ENCODE measurements around the gene JAM2.
"Not testable (repeated sequence)": the region's sequence is repeated elsewhere in the genome, so short reads cannot be mapped to it uniquely, and the experiment has no call there.

Gene JAM2

DNA sequence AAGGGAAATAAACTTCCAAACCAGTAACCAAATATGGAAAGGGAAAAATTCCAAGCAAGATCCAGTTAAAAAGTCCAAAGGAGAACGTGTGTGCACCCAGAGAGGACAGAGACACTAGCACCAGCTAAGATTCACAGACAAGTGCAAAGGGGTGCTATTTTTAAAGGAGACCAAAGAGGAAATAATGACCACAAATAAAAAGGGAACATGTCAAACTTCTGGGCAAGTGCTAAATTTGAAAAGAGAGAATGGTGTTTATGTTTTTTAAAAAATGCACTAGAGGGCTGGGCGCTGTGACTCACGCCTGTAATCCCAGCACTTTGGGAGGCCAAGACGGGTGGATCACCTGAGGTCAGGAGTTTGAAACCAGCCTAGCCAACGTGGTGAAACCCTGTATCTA lies 8.6 kb downstream of the JAM2 start:
- DNase-seq, result no peak

- no peak for DNase-seq
Observed at GRCh38 chr21:25649146-25649545, 10.1 kb downstream of the JAM2 start.

DNA sequence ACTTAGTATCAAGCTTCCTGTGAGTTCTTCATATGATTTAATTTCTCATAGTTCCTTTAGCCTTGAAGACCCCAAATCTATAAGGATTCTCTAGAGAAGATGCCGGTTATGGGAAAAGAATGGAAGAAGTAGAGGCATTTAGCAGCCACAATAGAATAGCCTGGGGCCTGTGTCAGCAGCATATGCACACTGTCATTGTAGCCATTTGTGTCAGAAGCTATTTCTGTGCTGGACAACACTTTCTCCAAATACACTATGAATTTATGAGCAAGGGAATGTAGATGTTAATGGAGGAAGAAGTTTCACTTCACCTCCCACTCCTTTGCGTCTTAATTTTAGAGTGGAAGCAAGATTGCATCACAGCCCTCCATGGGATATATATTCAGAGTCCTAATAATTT lies 17.4 kb downstream of the JAM2 start:
- DNase-seq, result no peak

DNA sequence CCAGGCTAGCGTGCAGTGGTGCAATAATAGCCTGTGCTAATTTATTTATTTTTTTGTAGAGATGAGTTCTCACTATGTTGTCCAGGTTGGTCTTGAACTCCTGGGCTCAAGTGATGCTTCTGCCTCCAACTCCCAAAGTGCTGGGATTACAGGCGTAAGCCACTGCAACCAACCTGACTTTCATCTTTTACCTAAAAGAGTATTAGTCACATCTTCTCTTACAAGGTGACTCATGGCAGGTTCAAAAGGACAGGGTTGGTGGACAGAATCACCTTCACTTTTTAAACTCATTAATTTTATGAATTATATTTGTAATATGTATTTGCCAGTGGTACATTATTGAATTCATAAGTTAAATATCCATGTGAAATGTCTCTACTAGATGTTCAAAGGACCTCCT lies 18.1 kb downstream of the JAM2 start:
- no peak for DNase-seq

DNA sequence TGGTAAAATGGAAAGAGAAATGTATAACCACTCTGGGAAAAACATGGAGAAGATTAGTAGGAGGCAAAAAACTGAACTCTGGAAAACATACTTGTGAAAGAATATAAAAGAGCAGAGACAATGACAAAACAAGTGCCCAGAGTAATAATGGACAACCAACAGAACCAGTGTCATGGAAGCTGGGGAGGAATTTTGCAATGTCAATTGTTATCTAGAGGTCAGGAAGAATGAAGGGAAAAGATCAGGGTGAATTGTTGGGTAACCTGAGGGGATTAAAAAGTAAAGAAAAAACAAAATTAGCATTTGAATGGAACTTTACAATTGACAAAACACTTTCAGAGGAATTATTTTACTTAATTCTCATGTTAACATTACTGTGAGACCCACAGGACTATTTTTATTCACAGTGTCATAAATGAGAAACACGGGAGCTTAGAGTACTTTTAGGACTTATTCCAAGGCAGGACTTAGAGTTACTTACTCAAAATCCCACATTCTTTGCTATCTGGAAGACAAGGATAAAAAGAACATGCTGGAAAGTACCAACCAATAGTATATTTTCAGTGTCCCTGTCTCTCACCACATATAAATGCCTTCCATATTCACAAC lies 19.5 kb downstream of the JAM2 start:
- no peak for DNase-seq

GRCh38 chr21:25660233-25660632 lies 21.2 kb downstream of the JAM2 start:
- DNase-seq, result no peak

GRCh38 chr21:25664491-25664931 lies 25.5 kb downstream of the JAM2 start:
- DNase-seq, result no peak

DNA sequence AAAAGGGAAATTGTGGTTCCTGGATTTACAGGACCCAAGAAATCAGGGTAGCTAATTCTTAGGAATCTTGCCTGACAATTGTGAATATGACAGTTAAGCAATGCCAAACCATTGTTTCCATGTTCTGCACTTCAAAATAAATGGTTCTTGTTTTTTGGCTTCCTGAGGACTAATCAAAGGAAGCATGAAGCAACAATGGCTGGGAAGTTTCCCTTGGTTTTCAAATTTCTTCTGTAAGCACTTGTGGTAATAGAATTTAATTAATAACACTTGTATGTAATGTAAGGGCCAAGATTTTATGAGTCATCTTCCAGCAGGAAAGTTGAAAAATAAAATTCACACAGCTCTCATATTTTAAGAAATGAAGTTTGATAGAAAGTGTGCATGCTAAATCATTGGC lies 31.7 kb downstream of the JAM2 start:
- no peak for DNase-seq

DNA sequence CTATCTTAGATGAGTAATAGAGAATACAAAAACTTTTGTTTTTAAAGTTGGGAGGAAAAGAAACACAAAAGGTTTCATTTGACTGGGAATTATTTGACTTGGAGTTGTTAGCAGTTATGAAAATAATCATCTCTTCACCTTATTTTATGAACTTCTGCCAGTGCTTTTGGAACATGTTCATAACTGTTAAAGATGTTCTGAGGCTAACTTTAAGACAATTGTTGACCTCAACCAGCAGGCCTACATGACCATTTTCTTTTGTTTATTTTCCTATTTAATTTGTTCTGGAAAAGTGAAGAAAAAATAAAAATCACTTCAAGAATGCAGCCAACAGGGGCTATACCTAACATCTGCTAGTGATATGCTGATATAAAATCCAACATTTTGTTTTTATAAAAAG lies 37.4 kb downstream of the JAM2 start:
- DNase-seq, result no peak

DNA sequence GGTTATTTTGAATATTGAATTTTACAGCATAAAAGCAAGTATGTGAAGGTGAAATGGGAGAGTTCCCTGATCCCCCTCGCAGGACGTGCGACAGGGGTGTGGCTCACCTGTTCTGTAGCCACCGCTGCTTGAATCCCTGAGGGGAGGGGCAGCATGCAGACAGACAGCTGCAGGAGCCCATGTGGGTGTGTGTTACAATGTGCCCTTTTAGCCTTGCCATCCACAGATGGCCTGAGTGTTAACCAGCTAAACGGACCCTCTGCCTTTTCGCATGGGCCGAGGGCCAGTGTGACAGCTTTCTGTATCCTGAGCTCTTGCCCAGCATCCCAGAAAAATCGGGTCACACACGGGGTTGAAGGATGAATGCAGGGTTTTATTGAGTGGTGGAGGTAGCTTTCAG lies 43.3 kb downstream of the JAM2 start:
- DNase-seq, result no peak

DNA sequence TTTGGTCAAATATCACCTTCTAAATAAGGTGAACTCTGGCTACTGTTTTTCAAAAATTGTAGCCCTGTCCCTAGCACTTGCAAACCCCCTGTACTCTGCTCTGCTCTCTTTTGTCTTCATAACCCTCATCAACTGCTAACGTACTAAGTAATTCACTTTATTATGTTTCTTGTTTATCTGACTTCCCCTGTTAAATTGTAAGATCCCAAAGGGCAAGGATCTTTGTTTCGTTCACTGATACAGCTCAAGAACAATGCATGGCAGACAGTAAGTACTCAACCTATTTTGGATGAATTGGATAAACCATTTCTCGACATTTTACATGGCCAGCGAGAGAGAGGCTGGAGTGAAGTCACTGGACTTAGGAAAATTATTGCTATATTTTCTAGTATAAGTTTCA lies 48.7 kb downstream of the JAM2 start:
- DNase-seq, result no peak

- no peak for DNase-seq
Observed at GRCh38 chr21:25688275-25689155, 49.5 kb downstream of the JAM2 start.

DNA sequence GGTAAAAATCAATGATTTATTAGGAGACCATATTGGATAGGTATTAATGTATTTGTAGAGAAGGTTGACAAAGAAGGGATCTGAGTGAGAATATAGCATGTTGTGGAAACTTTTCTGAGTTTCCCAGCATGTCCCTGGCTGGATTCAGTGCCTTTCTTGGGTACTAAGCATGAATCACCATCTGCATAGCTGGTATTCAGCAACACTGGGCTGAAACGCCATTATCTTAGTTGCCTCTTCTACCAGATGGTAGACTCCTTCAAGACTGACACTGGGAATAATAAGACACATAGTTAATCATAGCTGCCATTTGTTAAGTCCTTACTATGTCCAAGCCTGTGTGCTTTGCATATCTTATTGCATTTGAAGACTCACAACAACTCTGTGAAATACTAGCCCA lies 50.2 kb downstream of the JAM2 start:
- no peak for DNase-seq

DNA sequence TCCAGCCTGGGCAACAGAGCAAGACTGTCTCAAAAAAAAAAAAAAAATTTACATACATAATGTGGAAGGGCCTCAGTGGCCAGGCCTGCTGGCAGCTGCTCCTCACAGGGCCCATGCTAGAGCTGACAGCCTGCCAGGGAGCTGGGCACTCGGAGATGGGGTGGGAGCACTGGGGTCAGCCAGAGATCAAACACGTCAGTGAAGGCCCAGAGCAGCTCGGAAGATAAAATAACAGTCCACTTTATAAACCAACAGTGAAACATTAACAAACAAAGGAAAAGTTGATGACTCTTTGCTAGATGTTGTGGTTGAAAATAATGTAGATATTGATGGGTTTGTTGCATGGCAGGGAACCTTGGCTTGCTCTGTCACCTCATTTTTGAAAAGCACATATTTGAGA lies 52.9 kb downstream of the JAM2 start:
- no peak for DNase-seq

DNA sequence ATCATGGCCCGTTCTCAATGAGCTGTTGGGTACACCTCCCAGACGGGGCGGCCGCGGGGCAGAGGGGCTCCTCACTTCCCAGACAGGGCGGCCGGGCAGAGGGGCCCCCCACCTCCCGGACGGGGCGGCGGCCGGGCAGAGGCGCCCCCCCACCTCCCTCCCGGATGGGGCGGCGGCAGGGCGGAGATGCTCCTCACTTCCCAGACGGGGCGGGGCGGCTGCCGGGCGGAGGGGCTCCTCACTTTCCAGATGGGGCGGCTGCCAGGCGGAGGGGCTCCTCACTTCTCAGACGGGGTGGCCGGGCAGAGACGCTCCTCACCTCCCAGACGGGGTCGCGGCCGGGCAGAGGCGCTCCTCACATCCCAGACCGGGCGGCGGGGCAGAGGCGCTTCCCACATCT lies 56.4 kb downstream of the JAM2 start:
- DNase-seq, result not testable (repeated sequence)

DNA sequence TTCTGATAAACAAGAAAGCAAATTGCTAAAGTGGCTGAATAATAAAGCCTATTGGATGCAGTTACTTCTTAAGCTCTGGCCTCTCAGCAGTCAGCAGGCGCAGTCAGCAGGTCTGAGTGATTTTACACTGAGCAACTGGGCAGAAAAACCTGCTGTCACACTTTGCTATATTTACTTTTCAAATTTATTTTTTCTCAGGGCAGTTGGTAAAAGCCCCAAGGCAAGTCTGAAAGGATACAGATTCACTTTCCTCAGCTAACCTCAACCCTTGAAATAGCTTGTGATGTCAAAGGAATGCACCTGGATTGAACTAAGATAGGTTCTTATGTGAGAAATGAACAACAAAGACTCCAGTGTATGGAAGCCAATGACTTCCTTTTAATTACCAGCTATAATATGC lies 61.7 kb downstream of the JAM2 start:
- DNase-seq, result no peak

DNA sequence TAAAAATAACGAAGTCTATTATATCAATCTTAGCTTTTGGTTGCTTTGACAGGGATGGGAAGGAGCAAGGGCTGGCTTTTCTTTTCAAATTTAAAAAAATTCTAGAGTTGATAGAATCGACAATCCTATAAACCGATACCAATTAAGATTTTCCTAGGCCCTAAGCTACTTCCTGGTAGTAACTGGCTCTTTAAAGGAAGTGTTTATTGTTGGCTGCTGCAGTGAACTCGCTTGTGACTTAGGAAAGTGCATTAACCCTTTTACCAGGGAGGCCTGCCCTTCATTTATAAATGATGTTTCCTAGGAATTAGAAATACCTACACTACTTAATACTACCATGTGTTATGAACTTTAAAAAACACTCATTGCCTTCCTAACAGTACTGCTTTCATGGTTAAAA lies 62.5 kb downstream of the JAM2 start:
- no peak for DNase-seq

DNA sequence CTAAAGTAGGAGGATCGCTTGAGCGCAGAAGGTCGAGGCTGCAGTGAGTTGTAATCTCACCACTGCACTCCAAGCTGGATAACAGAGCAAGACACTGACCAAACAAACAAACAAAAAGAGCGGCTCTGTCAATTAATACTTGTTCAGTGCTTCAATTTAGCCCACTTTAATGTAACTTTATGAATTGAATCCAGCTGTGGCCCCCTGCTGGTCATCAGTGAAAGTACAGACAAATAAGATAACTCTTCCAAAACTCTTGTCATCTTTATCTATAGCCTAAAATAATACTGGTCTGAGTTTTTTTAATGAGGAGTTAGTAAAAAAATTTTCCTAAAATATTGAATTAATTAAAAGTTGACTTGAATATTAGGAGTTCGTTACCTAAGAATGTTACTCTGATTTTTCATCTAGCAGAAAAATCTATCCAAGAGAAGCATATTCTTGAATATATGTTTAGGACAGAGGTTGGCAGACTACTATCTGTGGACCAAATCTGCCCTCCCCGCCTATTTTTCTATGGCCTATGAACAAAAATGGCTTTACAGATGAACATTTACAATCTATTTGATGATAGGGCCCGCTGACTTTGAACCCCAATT lies 69.5 kb downstream of the JAM2 start:
- peak; percentile 14 for DNase-seq

DNA sequence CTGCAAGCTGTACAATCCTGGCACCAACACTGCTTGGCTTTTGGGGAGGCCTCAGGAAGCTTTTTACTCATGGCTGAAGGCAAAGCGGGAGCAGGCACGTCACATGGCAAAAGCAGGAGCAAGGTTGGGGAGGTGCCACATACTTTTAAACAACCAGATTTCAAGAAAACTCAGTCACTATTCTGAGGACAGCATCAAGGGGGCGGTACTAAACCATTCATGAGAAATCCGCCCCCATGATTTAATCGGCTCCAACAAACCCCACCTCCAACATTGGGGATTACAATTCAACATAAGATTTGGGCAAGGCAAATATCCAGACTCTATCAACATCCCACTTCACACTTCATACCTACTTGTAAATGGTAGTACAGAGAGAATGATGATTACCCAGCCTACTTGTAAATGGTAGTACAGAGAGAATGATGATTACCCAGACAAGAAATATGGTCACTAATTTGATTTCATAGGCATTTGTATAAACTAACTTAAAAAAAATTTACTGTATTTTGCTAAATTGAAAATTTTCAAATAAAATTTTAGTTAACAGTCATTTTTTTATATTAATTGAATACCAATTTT lies 70.7 kb downstream of the JAM2 start:
- DNase-seq, result no peak

- DNase-seq, result no peak
Observed at GRCh38 chr21:25710550-25710949, 71.5 kb downstream of the JAM2 start.

- not testable (repeated sequence) for DNase-seq
Observed at GRCh38 chr21:25714066-25714465, 75.0 kb downstream of the JAM2 start.

- no peak for DNase-seq
Observed at GRCh38 chr21:25717491-25718147, 78.6 kb downstream of the JAM2 start.

DNA sequence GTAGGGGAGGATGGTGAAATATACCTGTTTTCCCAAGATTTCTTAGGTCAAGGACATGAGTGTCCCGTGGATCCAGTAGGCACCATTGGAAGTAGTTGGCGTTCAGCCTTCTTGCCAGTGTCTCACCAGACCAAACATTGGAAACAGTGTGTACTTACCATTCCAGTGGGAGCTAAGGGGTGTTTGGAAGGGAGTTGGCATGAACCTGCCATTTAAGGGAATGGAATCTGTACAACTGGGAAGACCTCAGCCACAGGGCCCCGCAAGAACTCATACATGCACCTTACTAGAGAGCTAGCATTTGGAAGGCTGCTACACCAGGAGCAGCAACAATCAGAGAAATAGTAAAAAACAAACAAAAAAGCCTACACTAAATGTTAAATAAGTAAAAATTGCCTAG lies 82.9 kb downstream of the JAM2 start:
- DNase-seq, result no peak
